Measurements from ENCODE around the gene KLHL13. TPM values are rescaled to one million over a fixed set of nuclear protein-coding genes. Genes with fewer than 3 reads are reported as not detected.

KLHL13 gene
- total RNA-seq, 4 donors from 2014 or later, result 19.7 to 155 (median 40.2) TPM

DNA sequence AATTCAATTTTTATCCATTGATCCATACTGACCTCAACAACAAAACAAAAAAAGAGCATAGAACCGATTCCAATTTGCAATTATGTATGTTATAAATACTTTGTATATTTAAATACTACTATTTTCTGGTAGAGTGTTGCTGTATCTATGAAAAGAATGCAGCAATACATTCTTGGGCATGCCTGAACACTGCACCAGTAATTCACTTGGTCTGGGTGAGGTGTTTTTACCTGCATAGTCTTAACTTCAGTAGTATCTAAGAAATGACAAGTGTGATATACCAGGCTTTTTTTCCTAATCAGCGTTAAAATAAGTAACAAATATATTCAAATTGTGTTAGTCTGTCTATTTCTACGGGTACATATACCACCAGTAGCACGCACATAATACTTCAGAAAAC is 120.2 kb downstream of the KLHL13 start:
- H3K36me3 ChIP-seq, result no peaks in the 10 kb centered on the region
- H3K27ac ChIP-seq, result no peak overlapping the region
- no peaks in the 10 kb centered on the region for H3K27me3 ChIP-seq
- no peak overlapping the region for H3K4me3 ChIP-seq
- no peak for DNase-seq
- TF ChIP-seq, protein P1, sequence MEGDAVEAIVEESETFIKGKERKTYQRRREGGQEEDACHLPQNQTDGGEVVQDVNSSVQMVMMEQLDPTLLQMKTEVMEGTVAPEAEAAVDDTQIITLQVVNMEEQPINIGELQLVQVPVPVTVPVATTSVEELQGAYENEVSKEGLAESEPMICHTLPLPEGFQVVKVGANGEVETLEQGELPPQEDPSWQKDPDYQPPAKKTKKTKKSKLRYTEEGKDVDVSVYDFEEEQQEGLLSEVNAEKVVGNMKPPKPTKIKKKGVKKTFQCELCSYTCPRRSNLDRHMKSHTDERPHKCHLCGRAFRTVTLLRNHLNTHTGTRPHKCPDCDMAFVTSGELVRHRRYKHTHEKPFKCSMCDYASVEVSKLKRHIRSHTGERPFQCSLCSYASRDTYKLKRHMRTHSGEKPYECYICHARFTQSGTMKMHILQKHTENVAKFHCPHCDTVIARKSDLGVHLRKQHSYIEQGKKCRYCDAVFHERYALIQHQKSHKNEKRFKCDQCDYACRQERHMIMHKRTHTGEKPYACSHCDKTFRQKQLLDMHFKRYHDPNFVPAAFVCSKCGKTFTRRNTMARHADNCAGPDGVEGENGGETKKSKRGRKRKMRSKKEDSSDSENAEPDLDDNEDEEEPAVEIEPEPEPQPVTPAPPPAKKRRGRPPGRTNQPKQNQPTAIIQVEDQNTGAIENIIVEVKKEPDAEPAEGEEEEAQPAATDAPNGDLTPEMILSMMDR (IDR thresholded peaks at IDR 0.05), result no peak
- no peaks in the 10 kb centered on the region for H3K4me1 ChIP-seq
- no peaks in the 10 kb centered on the region for H3K9me3 ChIP-seq
- intact Hi-C loops (cut with DNase I; ENCODE audit: low total_unique reads), result no loop called here

DNA sequence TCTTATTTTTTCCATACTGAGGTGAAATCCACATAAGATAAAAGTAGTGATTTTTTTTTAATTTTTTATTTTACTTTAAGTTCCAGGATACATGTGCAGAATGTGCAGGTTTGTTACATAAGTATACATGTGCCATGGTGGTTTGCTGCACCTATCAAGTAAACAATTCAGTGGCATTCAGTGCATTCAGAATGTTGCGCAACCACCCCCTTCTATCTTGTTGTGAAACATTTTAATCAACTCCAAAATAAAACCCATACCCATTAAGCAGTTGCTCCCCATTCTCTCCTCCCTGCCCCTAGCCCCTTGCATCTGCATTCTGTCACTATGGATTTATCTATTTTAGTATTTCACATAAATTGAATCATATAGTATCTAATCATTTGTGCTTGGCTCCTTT is 121.2 kb downstream of the KLHL13 start:
- DNase-seq, result no peak
- no peak overlapping the region for H3K4me3 ChIP-seq
- intact Hi-C loops (cut with DNase I; ENCODE audit: low total_unique reads), result no loop called here
- no peaks in the 10 kb centered on the region for H3K36me3 ChIP-seq
- no peaks in the 10 kb centered on the region for H3K4me1 ChIP-seq
- no peaks in the 10 kb centered on the region for H3K27me3 ChIP-seq
- no peak overlapping the region for H3K27ac ChIP-seq
- no peaks in the 10 kb centered on the region for H3K9me3 ChIP-seq
- TF ChIP-seq, protein P1 (IDR thresholded peaks at IDR 0.05), result no peak
- no peak for TF ChIP-seq POLR2A (IDR thresholded peaks at IDR 0.05)

DNA sequence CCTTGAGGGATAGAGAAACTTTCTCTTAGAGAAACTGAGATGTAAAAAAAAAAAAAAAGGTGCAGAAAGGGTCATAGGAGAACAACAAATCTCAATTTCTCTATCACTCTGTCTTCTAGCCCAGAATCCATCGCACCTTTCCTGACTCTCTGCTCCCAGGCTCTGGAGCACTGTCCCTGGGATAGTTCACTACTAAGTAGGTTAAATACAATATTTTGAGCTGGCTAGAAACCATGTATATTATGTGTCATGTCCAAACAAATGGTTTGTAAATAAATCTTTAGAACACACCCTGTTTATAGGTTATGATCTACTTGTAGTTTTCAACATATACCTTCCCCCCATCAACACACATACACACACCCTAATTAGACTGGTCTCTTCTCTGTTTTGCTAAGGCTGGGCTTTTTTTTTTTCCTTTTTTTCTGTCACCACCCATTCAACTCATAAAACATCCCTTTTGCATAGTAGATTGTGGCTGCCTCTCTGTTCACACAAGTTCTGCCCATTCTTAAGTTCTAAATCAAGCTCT is 124.4 kb downstream of the KLHL13 start:
- DNase-seq, result no peak
- Histone ChIP-seq H3K9me3 (no peaks in the 10 kb centered on the region), H3K36me3 (no peaks in the 10 kb centered on the region), H3K4me1 (no peaks in the 10 kb centered on the region), H3K4me3 (no peak overlapping the region), H3K27ac (no peak overlapping the region), H3K27me3 (no peaks in the 10 kb centered on the region)
- TF ChIP-seq POLR2A (IDR thresholded peaks at IDR 0.05), result no peak
- TF ChIP-seq, protein P1 (IDR thresholded peaks at IDR 0.05), result no peak
- intact Hi-C loops (cut with DNase I; ENCODE audit: low total_unique reads), result no loop called here

DNA sequence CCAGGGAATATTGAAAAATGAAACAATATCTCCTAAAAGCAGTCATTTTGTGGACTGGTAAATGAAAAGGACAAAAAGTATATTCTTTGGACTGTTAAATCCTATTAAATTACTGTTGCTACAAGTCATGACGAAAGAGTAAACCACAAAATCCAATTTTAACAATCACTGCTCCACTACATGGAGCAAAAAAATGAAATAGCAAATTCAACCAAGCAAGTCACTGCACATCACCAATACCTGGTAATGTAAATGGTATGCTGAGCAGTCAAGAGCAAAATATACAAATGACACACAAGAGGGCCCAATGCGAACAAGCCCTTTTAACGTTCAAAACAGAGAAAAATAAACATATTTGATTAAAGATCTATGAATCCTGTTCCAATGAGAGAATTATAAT is 126.2 kb downstream of the KLHL13 start:
- TF ChIP-seq POLR2A (IDR thresholded peaks at IDR 0.05), result no peak
- TF ChIP-seq, protein P1 (IDR thresholded peaks at IDR 0.05), result no peak
- Histone ChIP-seq H3K4me3 (no peak overlapping the region), H3K27ac (no peak overlapping the region), H3K9me3 (no peaks in the 10 kb centered on the region), H3K27me3 (no peaks in the 10 kb centered on the region), H3K36me3 (no peaks in the 10 kb centered on the region), H3K4me1 (no peaks in the 10 kb centered on the region)
- DNase-seq, result no peak
- intact Hi-C loops (cut with DNase I; ENCODE audit: low total_unique reads), result no loop called here

DNA sequence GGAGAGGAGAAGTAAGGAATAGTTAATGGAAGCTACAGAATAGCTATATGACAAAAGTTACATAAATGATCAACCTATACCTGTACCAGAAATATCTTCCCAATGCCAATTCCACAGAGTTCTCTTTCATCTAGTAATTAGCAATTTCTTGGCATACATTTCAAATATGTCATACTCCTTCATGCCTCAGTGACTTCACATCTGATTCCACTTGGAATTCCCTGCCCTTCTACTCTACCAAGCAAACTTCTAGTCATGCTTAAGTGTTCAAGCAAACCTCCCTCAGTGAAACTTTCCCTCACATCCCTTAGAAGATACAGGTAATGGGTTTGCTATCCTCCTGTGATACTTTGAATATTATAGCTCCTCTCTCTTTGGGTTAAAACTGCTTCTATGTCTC is 127.1 kb downstream of the KLHL13 start:
- no peaks in the 10 kb centered on the region for H3K27me3 ChIP-seq
- no peaks in the 10 kb centered on the region for H3K4me1 ChIP-seq
- DNase-seq, result no peak
- no peaks in the 10 kb centered on the region for H3K9me3 ChIP-seq
- H3K27ac ChIP-seq, result no peak overlapping the region
- intact Hi-C loops (cut with DNase I; ENCODE audit: low total_unique reads), result no loop called here
- H3K36me3 ChIP-seq, result no peaks in the 10 kb centered on the region
- TF ChIP-seq, protein P1 (IDR thresholded peaks at IDR 0.05), result no peak
- no peak for TF ChIP-seq POLR2A (IDR thresholded peaks at IDR 0.05)
- no peak overlapping the region for H3K4me3 ChIP-seq

Data from uterus (tissue), 4 donors.